GM12801 (cell line): ENCODE data around the gene CASZ1.

Experiments
- TF ChIP-seq, protein P1 (sequence below): IDR thresholded peaks from one replicate; pipeline ENCODE4 v1.5.1; 2011; ENCODE audit warnings: control low read depth; ENCODE audit not compliant: insufficient read length; ENCODE audit errors: extremely low read depth

CASZ1 gene, protein sequence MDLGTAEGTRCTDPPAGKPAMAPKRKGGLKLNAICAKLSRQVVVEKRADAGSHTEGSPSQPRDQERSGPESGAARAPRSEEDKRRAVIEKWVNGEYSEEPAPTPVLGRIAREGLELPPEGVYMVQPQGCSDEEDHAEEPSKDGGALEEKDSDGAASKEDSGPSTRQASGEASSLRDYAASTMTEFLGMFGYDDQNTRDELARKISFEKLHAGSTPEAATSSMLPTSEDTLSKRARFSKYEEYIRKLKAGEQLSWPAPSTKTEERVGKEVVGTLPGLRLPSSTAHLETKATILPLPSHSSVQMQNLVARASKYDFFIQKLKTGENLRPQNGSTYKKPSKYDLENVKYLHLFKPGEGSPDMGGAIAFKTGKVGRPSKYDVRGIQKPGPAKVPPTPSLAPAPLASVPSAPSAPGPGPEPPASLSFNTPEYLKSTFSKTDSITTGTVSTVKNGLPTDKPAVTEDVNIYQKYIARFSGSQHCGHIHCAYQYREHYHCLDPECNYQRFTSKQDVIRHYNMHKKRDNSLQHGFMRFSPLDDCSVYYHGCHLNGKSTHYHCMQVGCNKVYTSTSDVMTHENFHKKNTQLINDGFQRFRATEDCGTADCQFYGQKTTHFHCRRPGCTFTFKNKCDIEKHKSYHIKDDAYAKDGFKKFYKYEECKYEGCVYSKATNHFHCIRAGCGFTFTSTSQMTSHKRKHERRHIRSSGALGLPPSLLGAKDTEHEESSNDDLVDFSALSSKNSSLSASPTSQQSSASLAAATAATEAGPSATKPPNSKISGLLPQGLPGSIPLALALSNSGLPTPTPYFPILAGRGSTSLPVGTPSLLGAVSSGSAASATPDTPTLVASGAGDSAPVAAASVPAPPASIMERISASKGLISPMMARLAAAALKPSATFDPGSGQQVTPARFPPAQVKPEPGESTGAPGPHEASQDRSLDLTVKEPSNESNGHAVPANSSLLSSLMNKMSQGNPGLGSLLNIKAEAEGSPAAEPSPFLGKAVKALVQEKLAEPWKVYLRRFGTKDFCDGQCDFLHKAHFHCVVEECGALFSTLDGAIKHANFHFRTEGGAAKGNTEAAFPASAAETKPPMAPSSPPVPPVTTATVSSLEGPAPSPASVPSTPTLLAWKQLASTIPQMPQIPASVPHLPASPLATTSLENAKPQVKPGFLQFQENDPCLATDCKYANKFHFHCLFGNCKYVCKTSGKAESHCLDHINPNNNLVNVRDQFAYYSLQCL (N-terminal part only)

DNA sequence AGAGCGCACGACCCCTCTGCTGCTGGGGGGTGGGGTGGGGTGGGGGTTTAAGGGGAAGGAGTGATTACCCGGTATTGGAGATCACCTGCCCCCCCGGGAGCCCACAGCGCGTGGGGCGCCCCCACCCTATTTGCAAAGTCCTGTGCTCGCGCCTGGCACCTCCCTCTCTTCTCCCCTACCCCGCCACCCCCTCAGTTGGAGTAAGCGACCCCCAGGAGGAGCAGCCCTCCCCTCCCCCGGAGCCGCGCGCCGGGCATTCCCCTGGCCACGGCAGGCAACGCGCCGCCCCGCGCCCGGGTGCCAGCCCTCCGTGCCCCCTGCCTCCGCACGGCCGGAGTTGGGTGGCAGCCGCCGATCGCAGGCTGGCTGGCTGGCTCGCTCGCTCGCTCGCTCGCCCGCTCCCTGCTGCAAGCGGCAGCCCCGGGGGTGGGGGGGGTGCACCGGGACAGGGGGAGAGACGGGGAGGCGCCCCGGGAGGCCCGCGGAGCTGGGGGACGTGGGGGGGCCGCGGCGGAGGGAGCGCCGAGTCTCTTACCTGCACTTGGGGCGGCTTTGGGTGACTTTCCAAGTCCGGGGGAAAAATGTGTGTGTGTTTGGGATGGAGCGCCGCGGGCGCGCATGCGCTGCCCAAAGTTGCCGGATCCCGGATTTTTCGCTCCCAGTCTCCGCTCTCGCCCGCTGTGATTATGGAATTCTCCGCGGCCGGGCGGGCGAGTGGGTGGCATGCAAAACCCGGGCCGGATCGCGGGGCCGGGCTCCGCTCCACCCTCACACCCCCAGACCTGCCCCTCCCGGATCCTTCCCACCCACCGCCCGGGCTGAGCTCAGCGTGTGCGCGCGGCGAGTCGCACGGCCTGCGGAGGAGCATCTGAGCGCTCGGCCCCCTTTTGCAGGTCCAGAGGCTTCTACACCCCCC lies at the start of gene CASZ1:
TSS of gene CASZ1 (minus strand) at position 618 of the 916 bp plus-strand sequence. CDS start 102,757 bp downstream, outside the sequence.
- TF ChIP-seq, protein P1, sequence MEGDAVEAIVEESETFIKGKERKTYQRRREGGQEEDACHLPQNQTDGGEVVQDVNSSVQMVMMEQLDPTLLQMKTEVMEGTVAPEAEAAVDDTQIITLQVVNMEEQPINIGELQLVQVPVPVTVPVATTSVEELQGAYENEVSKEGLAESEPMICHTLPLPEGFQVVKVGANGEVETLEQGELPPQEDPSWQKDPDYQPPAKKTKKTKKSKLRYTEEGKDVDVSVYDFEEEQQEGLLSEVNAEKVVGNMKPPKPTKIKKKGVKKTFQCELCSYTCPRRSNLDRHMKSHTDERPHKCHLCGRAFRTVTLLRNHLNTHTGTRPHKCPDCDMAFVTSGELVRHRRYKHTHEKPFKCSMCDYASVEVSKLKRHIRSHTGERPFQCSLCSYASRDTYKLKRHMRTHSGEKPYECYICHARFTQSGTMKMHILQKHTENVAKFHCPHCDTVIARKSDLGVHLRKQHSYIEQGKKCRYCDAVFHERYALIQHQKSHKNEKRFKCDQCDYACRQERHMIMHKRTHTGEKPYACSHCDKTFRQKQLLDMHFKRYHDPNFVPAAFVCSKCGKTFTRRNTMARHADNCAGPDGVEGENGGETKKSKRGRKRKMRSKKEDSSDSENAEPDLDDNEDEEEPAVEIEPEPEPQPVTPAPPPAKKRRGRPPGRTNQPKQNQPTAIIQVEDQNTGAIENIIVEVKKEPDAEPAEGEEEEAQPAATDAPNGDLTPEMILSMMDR: no peak

DNA sequence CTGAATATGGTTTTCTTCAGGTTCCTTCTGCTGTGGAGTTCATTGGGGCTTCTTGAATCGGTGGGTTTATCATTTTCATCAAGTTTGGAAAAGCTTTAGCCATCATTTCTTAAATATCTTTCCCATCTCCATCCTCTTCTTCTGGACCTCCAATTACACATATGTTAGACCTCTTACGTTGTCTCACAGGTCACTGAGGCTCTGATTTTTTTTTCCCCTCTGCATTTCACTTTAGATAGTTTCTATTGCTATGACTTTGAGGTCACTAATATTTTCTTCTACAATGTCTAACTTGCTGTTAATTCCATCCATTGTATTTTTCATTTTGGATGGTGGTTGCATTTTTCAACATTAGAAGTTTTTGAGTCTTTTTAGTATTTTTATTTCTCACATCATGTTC lies 47.3 kb upstream of the CASZ1 start:
- TF ChIP-seq, protein P1: no peak

DNA sequence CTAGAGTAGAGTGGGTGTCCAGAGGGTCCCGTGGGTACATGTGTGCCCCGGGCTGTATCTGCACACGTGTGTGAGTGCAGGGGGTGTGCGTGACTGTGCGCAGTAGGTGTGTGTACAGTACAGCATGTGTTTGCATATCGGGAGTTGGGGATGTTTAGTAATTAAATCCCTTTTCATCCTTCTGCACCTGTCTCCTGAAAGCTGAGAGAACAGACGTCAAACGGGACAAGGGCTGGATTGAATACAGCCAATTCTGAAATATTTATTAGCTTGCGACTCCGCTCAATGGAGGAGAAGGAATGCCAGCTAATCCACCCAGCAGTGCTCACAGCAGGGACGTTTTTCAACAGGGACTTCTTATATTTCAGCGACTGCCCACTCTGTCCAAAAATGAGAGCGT lies 44.7 kb upstream of the CASZ1 start:
- TF ChIP-seq, protein P1: no peak

DNA sequence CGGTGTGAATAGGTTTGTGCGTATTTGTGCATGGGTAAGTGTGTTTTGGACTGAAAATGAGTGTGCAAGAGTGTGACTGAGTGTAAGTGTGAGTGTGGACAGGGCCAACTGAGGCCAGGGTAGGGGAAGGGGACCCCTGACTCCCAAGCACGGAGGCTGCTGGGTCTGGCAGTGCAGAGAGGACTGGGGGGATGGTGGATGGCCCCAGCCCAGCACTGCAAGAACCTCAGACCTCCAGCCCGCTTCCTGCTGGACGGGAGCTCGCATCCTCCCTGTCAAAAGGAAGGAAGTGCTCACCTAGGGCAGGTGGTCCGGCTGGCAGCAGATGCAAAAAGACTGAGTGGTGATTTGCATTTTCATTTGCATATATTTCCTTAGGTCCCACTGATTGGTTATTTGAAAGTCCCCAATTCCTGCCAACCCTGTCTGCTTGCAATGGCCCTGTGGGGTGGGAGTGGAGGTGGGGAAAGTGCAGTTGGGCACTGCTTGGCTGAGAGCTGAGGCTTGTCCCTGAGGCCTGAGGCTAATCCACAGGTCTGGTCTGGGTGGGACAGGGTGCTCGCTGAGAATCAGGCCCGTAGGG lies 42.8 kb upstream of the CASZ1 start:
- TF ChIP-seq, protein P1: no peak

DNA sequence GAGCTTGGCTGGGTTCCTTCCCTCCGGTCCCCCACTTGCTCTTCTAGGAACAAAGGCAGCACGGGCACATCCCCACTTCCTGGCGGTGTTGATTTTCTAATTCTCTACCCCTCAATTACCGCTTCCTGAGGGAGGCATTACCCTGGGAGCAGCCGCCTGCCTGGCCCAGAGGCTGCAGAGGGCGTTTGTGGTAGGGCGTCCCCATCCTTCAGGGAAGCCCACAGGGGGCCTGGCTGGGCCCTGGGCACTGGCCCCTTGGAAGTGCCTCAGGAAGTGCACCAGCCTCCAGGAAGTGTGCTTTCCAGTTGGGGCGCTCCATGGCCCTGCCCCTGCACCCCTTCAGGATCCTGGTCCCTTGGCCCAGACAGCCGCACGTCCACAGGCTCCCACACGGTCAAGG lies 42.1 kb upstream of the CASZ1 start:
- TF ChIP-seq, protein P1: no peak

DNA sequence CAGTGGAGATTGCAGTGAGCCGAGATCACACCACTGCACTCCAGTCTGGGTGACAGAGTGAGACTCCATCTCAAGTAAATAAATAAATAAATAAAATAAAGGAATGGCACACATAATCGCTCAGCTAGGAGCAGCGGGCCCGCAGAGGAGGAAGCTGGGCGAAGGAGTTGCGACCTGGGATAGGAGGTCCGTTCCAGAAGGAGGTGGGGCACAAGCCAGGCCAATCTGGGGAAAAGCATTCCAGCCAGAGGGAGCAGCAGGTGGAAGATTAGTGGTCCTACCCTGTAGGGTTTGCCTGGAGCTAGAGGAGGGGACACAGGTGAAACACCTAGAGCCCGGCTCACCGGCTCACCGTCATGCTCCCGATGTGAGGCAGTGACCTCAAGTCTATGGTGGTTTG lies 40.3 kb upstream of the CASZ1 start:
- TF ChIP-seq, protein P1: no peak
